IPS DF 19.7 (cell line): ENCODE results near the gene MEGF6.

Experiments
- DNase-seq: peaks from one replicate; pipeline ENCODE4 v3.0.0-alpha.2; 2013; ENCODE audit warnings: low read depth, low spot score

The MEGF6 gene

GRCh38 chr1:3553166-3553939, 58.0 kb downstream of the MEGF6 start:
- DNase-seq, result no peak

GRCh38 chr1:3552751-3553150, 58.6 kb downstream of the MEGF6 start:
- no peak for DNase-seq

DNA sequence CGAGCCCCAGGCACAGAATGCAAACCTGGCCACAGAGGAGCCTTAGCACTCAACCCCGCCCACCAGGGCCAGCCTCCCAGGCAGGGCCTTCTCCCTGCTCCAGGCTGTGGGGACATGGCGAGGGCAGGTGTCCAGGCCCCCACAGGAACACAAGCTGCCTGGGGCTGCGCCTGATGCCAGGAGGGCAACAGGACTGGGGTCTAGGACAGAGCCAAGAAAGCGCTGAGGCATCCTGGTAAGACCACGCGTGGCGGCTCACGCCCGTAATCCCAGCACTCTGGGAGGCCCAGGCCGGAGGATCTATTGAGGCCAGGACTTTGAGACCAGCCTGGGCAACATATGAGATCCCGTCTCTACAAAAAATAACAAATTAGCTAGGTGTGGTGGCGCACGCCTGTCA, 59.1 kb downstream of the MEGF6 start:
- DNase-seq, result no peak

- DNase-seq, result no peak
Observed at GRCh38 chr1:3551711-3552110, 59.6 kb downstream of the MEGF6 start.

- no peak for DNase-seq
Observed at GRCh38 chr1:3551290-3551678, 60.0 kb downstream of the MEGF6 start.

GRCh38 chr1:3550511-3551289, 60.6 kb downstream of the MEGF6 start:
- DNase-seq, result no peak

DNA sequence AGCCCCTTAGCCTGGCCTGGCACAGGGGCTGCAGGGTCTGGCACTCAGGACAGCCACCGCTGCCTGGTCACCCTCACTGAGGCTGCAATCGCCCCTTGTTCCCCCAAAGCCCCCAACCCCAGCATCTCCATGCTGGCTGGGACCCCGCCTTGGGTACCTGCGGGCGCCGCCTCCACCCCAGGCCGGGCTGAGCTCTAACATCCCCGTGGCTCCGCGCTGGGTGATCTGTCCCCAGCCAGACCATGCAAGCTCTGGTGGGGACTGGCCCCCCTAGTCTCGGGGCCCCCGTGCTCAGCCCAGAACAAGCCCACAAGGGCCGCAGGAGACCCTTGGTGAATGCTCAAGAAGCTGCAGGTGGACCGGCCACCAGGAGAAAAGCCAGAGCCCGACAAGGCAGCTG, 62.4 kb downstream of the MEGF6 start:
- DNase-seq, result no peak

- no peak for DNase-seq
Observed at GRCh38 chr1:3548156-3548893, 63.0 kb downstream of the MEGF6 start.

GRCh38 chr1:3547055-3548005, 64.0 kb downstream of the MEGF6 start:
- no peak for DNase-seq

- DNase-seq, result no peak
Observed at GRCh38 chr1:3546048-3546384, 65.3 kb downstream of the MEGF6 start.

DNA sequence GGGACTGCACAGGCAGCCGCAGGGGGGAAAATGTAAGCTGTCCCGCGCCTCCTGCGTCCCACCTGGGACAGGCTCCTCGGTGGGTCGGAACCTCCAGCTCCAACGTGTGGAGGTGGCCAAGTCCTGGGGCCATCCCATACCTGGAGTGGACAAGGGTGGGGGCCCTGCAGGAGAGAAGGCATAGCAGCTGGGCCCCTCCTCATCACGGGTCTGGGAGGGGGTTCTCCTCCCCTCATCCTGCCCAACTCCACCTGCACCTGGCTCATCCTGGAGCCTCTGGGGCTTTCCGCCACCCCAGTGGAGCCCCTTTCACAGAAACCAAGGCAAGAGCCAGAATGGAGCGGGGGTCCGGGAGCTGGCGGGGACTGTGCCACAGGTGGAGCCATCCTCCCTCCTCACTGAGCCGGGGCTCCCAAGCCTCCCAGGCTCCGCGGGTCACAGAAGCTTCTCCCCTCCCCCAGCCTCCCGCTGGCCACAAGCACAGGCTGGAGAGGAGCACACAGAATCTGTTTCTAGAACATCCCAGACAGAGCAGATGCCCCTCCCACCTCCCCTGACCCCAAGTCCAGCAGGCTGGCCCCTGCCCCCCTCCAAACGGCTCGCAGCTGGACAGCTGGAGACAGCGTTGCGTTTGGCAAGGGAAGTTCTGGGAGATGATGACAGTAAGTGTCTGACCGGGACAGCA, 65.8 kb downstream of the MEGF6 start:
- no peak for DNase-seq

- no peak for DNase-seq
Observed at GRCh38 chr1:3544040-3544977, 67.0 kb downstream of the MEGF6 start.

GRCh38 chr1:3543076-3544039, 68.0 kb downstream of the MEGF6 start:
- no peak for DNase-seq

DNA sequence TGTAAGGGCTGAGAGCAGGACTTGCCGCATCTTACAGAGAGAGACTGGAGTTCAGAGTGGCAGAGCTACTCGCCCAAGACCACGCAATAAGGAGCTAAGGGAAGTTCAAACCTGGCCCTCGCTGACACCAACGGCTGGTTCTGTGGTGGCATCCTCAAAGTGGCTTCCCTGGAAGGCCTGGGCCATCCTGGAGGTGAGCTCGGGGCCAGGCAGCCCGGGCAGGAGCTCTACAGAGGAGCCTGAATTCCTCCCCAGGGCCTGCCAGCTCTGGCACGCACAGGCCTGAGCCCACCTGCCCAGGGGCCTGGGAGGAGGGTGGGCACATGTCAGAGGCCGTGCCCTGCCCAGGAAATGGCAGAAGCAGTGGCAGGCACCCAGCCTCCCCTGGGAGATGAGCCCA, 68.6 kb downstream of the MEGF6 start:
- no peak for DNase-seq

DNA sequence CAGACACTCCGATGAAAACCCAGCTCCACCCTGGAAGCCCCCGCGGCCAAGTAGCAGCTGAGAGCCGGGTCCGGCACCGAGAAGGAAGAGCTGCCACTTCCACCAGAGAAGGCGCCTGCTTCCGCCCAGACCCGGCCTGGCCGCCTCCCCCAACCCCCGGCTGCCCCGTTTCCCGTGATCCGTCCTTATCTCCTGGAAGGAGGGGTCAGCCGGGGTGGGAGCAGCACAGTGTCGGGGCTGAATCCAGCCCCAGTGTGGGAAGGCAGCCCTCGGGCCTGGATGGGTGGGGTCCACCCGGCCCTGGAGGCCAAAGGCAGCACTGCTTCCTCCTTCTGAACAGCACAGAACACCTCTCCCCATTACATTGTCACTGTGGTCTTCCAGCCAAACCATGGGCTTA, 69.4 kb downstream of the MEGF6 start:
- DNase-seq, result no peak

DNA sequence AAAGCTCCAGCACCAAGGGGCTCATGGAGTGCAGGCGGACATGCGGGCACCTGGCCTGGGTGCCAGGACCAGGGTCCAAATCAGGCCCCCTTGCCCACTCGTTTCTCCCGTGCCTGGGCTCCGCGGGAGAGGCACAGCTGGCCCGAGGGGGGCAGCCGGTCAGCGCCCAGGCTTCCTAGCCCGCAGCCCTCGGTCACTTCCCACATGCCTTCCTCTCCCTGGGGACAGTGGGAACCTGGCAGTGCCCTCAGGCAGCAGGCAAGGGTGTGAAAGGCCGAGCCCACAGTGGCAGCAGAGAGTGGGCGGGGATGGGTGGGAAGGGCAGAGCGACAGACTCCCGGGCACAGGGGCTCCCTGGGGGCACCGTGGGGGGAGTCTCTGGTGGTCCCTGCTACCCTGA, 69.8 kb downstream of the MEGF6 start:
- no peak for DNase-seq

DNA sequence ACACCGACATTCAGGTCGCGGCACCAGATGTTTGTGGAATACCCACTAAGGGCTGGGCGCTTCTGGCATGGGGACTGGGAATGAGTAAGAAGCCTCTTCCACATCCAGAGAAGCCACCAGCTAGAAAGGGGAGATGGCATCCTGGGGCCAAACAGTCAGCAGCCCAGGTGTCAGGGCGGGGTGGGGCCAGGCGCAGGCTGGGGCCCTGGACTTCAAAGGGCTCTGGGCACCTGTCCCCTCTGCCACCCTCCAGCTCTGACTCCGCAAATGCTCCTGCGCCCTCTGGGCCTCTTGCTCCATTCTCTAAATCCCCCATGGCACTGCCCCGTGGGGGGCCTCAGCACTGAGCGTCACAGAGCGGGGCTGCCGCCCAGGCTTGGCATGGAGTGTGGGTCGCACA, 70.4 kb downstream of the MEGF6 start:
- no peak for DNase-seq

DNA sequence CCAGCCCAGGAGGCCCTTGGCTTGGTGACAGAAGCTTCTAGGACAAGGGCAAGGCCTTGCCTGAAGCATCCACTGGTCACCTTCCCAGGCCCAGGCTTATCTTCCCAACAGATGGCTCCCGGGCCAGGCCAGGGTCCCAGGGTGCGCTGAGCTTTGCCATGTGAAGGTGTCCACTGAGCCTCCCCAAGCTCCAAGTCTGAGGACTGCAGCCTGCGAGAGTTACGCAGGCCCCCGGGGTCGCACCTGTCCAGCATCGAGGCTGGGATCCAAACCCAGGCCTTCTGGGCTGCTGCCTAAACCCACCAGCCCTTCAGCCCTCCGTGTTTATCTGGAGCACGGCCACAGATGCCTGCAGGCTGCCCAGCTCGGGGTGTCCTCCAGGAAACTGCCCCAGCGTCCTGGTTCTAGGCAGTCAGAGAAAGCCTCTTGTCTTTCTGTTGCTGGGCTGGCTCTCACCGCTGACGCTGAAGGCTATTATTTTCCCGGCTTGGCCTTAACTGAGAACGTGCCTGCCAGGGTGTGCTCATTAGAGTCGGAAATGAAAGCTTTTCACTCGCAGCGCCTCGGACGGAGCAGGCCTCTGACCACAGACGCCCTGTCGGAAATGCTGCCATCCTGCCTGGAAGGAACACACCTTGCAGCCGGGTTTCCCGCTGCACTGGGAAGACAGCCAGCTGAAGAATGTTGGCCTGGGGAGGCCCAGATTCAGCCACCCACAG, 71.4 kb downstream of the MEGF6 start:
- DNase-seq, result no peak
